Muscle of arm (tissue), 12 donors: Measurements from ENCODE around the gene EVA1C. TPM values are rescaled to one million over a fixed set of nuclear protein-coding genes. Genes with fewer than 3 reads are reported as not detected.
A peak's percentile ranks its signal among the peaks of the same experiment; 100 is the strongest.
"Not testable (repeated sequence)": the region's sequence is repeated elsewhere in the genome, so short reads cannot be mapped to it uniquely, and the experiment has no call there.

ENCODE experiments used
- DNase-seq: peaks from one replicate; pipeline ENCODE4 v3.0.0-alpha.2; 2013
- polyA plus RNA-seq, 12 donors: library from polyadenylated mRNA; unstranded; fragments of 120-200 nt; gene quantifications; one replicate each; pipeline ENCODE4 v1.2.1, GENCODE V29; 2013; ENCODE audit not compliant: insufficient read length in 12 of 12

The EVA1C gene
- polyA plus RNA-seq, 12 donors, result 1.8 to 4.8 (median 2.7) TPM; not detected in 2

GRCh38 chr21:32389337-32390015 lies 23.0 kb upstream of the EVA1C start:
- no peak for DNase-seq

DNA sequence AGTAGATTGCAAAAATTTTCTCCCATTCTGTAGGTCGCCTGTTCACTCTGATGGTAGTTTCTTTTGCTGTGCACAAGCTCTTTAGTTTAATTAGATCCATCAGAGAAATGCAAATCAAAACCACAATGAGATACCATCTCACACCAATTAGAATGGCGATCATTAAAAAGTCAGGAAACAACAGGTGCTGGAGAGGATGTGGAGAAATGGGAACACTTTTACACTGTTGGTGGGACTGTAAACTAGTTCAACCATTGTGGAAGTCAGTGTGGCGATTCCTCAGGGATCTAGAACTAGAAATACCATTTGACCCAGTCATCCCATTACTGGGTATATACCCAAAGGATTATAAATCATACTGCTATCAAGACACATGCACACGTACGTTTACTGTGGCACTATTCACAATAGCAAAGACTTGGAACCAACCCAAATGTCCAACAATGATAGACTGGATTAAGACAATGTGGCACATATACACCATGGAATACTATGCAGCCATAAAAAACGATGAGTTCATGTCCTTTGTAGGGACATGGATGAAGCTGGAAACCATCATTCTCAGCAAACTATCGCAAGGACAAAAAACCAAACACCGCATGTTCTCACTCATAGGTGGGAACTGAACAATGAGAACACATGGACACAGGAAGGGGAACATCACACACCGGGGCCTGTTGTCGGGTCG lies 21.8 kb upstream of the EVA1C start:
- DNase-seq, result not testable (repeated sequence)

GRCh38 chr21:32391755-32392154 lies 20.8 kb upstream of the EVA1C start:
- DNase-seq, result no peak

GRCh38 chr21:32392299-32392879 lies 20.1 kb upstream of the EVA1C start:
- no peak for DNase-seq

GRCh38 chr21:32392880-32393676 lies 19.4 kb upstream of the EVA1C start, which contains the start of gene URB1:
URB1 (minus strand) TSS chr21:32393012; CDS start chr21:32392910, 102 bp downstream.
- peak; percentile 90 for DNase-seq

DNA sequence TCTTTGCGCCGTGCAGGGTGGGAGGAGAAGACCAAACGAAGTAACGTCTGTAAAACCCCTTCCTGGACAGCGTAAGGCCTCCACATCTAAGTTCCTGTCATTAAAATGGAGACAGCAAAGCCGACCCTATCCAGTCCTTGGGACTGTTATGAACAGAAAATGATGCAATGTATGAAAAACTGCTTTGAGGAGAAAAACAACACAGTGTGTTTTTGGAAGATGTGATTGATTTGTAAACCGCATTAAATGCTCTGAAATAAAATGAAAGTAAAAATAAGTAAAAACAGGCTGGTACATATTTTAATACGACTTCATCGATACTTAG lies 18.9 kb upstream of the EVA1C start:
- DNase-seq, result no peak

DNA sequence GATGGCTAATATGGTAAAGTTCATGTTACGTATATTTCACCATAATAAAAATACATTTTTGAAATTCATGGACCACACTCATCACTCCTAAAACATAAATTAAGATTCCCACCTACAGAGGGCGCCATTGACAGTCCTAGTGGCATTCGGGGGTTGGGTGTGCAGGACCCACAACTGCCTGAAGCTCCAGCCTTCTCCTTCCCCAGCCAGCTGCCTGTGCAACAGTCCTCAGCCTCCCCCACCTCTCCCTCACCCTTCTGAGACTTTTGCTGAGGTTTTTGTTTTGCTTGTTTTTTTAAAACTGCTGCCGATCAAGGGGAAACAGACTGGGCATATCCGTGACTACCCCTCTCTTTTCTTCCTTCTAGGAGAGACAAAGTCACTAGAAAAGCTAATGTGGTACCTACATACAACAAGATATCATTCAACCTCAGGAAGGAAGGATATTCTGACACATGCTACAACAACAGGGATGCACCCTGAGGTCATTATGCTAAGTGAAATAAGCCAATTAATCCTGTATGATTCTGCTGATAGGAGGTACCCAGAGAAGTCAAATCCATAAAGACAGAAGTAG lies 9.2 kb upstream of the EVA1C start:
- peak; percentile 70 for DNase-seq

DNA sequence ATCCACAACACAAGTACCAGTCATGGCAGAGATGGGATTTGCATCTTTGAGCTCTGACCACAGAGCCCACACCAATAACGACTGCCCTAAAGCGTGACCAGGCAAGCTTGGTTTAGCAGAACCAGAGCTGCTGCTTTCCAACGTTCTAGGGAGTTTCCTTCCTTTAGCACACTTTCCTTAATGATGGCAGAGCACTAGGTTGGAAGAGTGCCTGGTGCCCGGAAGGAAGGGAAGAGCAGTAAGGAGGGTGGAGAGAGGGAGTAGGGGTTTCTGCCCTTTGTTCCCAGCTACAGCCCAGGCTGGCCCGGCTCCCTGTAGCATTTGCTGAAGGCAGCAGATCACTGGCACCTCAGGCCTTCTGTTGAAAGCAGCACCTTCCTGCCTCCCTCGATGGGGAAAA lies 6.1 kb upstream of the EVA1C start:
- no peak for DNase-seq

DNA sequence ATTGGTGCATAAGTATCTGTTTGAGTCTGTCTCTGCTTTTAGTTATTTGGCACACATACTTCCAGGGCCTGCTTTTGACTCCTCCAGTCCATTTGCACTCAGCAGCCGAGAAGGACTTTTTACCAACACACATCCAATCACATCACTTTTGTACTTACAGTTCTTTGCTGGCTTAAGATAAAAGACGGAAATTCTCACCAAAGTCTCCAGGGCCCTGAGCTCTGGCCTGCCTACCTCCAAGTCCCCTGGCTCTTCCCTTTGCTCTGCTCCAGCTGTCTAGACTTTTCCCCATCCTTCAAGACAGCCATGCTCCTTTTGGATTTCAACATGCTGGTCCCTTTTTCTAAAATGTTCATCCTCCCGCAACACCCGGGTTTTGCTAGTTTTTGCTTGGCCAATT lies 2.2 kb upstream of the EVA1C start:
- no peak for DNase-seq

DNA sequence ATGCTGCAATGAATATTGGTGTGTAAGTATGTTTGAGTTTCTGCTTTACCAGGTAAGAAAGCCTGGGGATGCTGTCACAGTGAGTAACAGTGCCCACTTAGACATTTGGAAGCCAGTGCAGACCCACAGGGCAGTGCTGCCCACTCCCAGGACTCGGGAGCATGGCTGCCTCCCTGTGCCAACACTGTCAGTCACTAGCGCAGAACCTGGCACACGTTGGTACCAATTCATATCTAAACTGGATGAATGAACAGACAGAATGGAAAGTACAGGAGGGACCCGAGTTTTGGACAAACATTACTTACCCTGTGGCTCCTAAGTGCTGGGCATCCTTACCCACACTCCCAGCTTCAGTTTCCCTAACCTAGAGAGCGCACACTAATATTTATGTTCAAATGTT lies 1.6 kb upstream of the EVA1C start:
- no peak for DNase-seq

DNA sequence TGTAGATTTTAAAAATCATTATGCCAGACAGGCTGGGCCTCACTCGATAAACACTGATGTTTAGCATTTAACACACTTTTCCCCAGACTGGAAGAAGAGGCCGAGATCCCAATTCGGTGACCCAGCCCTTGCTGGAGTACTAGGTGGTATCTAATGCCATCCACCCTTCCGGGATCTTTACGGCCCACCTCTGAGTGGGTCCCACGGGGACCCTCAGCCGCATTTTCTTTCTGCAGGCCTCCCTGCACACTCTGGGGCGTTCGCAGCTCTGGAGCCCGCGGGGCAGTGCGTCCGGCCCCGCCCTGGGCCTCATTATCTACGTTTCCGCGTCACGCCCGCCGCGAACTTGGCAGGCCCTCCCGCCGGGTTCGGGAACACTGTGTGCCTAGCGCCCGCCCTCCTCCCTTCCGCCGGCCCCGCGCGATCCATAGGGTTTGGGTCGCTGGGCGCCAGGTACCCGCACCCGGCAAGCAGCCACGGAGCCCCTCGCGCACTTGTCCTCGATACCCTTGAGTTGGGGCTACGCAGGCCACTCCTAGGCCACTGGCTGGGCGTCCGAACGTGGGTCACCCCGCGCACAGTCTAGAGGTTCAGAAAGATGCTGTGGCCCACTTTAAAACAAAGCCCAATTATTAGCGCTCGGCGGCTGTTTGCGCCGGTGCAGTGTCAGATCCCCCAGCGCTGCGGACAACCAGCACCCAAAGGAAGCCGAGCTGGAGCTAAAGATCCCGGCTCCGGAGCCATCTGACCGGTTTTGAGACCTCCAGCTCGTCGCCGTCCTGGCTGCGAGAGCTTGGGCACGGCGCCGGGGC lies 950 bp upstream of the EVA1C start:
- DNase-seq, result no peak

DNA sequence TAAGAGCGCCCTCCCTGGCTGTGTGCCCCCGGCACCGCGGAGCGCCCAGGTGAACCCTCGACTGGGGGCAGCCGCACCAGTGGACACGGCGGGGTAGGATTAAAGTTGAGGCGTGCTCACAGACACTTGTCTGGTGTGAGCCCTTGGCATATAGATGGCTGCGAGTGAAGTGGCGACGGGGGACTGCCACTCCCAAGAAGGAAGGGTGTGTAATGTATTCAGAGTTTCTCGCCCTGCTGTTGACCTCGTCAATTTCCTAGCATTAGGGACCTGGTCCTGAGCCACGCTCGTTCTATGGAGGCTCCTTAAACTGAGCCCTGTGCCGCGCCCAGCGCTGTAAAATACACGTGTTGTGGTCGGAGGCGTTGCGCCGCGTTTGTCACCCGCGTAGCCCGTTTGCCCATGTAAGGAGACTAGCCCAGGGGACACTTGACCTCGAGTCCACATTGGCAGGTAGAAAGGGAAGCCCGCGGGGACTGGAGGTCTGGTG lies 554 bp downstream of the EVA1C start:
- DNase-seq, result no peak

DNA sequence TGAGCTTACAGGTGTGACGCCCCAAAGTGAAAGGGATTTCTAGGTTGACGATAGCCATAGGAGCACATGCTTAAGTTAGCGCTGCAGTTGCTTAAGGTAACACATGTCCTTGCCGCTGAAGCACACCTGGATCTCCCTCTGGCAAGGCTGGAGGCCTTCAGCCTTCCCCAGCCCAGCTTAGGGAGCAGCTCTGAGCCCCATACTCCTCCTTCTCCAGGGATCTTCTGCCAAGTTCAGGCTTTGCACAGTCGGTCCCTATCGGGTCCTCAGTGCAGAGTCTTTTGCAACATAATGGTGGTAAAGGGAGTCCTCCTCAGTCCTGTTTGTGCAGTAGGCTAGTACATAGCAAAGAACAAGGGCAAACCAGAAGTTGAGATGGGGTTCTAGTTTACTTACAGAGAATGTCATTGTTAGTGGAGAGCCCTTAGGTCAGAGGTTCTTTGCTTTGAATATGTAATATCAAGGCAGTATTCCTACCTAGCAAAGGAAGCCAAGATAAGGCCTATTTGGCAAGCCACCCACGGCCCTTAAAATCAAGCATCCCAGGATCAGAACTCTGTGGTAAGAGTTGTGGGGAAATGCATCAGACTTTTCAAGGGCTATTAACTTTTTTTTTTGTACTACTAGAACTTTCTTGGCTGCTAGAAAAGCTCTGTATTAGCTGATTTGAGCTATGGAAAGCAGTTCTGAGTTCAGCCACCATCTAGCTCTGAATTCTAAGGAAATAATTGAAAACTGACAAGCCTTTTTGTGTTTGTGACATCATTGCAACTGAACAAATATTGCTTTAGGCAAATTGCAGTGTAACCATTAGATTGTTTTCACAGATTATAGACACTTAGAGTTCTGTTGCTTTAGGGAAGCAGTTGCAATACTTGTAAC lies 1.4 kb downstream of the EVA1C start:
- DNase-seq, result no peak

GRCh38 chr21:32414579-32415358 lies 2.3 kb downstream of the EVA1C start:
- DNase-seq, result no peak

DNA sequence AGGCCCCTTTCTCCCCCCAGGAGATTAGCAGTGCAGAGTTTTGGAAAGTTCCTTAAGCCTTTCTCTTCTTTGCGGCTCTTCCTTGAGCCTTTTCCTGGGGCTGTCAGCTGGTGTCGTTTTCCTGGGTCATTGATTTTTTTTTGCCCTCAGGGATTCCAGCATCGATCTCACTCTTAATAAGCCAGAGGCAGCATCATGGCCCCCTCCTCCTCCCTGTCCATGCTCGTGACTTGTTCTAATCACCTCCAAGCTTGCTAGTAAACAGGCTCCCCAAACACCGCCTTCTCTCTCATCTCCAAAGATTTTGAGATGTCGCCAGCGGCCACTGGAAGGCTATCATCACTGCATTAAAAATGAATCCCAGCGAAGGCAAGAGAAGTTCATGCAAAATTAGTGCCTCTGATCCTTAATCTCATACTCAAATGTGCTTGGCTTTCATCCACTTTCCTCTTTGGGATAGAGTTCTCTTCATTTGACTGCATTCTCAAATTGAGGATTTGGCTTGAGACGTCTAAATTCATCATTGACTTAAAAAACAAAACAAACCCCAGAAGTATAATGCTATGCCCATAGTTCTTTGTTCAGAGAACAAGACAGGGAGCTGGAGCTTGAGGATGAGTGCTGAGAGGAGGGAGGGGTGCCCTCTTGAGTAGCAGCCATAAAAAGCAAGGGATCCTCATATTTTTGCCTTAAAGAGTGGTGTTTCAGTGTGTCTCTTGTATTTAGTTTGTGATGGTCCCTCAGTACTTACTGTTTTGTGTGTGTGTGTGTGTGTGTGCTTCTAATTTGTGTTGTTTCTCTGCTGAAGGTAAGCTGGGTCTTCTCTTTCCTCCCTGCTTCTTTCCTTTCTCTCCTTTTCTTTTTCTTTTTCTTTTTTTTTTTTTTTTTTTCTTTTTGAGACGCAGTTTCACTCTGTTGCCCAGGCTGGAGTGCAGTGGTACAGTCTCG lies 3.2 kb downstream of the EVA1C start:
- DNase-seq, result no peak

DNA sequence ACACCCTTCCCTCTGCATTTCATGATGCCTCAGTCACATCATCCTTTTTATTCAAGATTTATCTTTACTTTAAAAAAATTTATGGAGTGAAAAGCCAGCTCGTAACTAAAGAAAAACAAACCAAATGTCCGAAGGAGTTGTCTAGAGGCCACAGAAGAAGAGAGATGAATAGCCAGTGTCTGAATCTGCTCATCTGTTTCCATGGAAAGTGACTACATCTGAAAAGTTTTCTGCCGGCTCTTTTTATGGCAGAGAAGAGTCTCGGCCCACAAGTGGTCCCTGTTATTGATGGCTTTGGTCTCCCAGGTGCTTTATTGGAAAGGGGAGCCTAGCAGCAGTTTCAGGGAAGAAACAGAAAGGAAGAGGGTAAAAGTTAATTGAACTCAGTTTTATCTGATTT lies 5.6 kb downstream of the EVA1C start:
- DNase-seq, result no peak

GRCh38 chr21:32422064-32422463 lies 9.6 kb downstream of the EVA1C start:
- DNase-seq, result no peak
